Ureter (tissue), 1 donor: ENCODE results near the gene EEF1AKMT2. TPM values are rescaled to one million over a fixed set of nuclear protein-coding genes. Genes with fewer than 3 reads are reported as not detected.

Experiments used
- DNase-seq: peaks from one replicate; pipeline ENCODE4 v3.0.0-alpha.2; 2020; ENCODE audit warnings: low spot score
- total RNA-seq: library from RNA; stranded (reverse); gene quantifications from one replicate; pipeline ENCODE4 v1.2.4, GENCODE V29; 2023
- donor health status: DM: yes; HTN: yes; CAD: no.

EEF1AKMT2 gene
- total RNA-seq, 1 donor from 2014 or later: 23.3 TPM

- no peak for DNase-seq
Observed at GRCh38 chr10:124737708-124738107, 54.0 kb downstream of the EEF1AKMT2 start.

- DNase-seq: no peak
Observed at GRCh38 chr10:124737221-124737620, 54.5 kb downstream of the EEF1AKMT2 start.

DNA sequence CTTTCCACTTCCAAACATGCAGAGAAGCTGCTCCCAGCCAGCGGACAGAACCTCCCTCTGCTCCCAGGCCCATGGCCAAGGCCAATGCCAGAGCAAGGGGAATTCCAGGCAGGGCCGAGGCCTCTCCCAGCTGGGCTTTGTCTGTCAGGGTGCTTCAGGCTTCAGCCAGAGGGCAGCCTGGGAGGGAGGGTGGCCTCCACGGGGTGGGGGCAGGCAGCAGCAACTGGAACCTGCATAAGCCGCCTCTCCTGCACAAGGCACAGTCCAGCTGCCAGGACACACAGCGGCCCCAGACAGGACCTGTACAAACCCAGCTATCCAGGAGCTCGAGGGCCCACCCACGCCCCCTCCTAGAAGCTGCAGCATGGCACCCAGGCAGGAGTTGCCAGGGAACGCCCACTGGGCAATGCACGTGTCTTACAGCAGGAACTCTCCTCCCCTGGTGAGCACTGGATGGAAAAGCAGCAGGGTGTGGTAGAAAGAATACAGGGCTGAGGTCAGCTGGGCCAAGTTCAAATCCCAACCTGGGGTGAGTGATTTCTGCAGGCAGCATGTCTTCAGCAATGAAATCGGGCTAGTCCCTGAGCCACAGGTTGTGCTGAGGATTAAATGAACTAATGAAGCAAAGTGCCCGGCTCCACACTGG lies 55.1 kb downstream of the EEF1AKMT2 start:
- peak; percentile 89 for DNase-seq

DNA sequence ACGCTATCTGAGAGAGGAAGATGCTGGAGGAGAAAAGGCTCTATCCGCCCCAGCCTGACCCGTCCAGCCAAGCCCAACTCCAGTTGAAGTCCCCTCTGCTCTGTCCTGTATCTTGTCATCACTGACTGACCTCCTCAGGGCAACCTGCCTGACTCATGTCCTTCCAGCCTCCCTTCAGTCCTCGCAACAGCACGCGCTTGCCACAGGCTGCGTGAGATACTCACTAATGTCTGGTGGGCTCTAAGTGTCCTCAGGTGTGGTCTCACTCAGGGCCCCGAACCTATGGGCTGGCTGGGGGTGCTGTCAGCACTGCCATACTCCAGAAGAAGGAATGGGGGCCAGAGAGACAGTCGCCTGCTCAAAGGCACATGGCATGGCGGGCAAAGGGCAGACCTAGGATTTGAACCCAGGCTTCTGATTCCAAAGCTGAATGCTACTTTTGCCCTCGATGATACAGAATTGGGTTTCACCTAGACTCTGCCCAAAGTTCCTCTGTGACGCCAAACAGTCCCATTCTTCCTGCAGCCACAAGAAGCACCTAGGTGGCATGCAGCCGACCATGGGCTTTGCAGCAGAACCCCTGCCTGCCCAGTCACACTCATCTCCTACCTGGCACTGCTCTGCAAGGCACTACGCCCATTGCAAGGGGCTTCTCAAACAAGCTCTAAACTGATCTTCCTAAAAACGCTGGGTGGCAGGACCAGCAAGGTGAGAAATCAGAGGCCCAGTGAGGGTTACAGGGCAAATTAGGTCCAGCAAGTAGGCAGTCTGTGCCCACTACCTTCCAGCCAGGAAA lies 56.0 kb downstream of the EEF1AKMT2 start:
- no peak for DNase-seq

DNA sequence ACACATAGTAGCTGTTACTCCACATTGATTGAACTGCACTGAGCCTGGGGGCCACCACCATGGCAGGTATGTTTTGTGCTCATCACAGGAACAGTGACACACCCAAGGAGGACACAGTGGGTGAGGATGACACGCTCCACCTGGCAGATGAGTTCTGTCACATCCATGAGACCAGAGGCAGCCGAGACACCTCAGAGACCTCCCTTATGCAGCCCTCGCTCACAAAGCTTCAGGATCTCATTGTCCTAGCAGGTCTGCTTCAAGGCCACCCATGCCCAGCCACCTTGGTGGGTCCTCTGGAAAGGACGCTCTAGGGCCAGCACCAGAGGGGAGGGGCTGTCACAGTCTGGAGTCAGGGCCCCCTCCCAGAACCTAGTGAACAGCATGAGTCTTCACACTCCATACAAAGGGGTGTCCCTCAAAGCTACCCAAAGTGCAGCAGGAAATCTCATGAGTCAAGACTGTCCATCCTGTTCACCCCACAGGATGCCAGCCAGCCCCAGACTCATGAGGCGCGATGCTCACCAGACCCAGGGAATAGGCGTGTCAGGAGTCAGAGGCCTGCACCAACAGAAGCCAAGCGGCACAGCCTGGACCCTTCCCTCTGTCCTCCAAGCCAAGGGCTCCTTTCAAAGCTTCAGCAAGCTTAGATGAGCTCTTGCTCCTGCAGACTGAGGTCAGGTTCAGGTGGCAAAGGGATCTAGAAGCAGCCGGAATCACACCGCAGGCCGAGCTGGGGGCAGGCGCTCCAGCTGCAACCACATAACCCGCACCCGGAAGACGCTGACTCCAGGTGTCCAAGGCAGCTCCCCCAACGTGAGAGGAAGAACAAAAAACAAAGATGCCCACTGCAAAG lies 57.1 kb downstream of the EEF1AKMT2 start:
- DNase-seq: no peak

DNA sequence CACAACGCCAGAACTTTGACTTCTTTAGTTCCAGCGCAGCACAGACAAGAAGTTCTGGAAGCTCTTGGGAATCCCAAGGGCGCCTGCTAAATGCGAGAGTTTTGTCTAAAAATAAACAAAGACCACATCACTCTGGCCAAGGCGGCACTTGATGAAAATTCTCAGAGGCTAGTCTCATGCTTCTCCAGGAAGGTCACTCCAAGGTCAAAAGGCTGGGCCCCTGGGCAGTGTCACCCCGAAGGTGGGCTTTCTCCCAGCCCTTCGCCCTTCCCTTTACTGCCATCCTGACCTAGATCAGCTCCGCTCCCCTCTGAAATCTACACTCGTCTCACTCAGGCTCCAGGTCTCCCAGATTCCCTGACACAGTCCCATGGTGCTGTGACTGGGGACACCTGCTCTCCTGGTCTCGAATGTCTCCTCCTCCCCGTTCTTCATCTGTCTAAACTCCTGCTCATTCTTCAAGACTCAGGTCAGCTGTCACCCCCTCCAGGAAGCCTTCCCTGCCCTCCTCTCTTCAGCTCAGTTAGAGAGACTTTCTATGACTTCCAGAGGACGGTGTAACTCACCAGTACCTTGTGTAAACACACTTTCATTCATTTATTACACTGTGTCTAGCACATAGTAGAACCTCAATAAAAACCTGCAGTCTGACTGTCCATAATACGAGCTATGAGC lies 58.0 kb downstream of the EEF1AKMT2 start:
- no peak for DNase-seq

- DNase-seq: peak; percentile 74
Observed at GRCh38 chr10:124732931-124733570, 58.6 kb downstream of the EEF1AKMT2 start.

- DNase-seq: peak; percentile 36
Observed at GRCh38 chr10:124731551-124731950, 60.1 kb downstream of the EEF1AKMT2 start.

DNA sequence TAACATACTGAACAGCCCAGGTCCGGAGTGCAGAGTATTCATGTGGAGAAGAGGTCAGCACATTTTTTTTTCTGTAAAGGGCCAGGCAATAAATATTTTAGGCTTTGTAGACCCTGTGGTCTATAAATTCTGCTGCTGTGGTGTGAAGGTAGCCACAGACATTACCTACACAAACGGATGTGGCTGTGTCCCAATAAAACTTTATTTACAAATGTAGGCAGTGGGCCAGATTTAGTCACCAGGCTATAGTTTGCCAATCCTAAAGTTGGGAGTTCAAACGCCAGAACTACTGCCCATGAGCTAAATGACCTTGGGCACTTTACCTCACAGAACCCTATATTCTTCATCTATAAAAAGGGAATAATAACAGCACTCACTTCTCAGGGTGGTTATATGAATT lies 60.9 kb downstream of the EEF1AKMT2 start:
- DNase-seq: peak; percentile 18

DNA sequence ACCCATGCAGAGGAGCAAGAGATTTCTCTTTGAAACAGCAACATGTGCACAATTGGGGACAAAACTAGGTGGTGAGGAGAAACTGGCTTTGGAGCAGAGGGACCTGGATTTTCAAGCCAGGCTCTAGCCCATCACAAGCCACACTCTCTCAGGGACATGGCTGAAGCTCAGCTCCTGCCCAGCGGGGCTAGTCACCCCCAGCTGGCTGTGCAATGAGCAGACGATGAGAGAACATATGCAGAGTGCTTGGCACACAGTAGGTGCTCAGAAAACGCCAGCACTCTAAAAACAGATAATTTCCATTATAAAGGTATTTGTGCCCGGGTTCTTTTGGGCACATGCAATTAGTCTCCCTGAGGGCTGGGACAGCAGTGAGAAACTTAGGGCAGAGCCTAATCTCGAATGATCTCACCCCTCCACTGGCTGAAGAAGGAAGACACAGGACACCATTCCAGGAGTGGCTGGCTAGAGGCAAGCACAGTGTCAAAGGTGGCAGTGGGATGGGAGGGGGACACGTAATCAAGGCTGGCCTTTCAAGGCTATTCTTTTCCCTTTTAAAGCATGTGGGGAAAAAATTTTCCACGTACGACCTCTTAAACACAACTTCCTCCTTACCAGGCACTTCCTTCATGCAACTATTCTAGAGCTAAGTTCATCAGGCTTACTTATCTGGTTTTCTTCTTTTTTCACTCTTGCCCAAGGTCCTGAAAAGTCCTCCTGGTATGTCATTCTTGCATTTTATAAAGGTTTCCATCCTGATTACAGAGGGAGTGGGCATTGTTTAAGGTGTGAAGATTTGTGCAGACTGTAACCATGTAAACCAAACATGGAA lies 62.6 kb downstream of the EEF1AKMT2 start:
- no peak for DNase-seq

- no peak for DNase-seq
Observed at GRCh38 chr10:124728071-124728829, 63.4 kb downstream of the EEF1AKMT2 start.

DNA sequence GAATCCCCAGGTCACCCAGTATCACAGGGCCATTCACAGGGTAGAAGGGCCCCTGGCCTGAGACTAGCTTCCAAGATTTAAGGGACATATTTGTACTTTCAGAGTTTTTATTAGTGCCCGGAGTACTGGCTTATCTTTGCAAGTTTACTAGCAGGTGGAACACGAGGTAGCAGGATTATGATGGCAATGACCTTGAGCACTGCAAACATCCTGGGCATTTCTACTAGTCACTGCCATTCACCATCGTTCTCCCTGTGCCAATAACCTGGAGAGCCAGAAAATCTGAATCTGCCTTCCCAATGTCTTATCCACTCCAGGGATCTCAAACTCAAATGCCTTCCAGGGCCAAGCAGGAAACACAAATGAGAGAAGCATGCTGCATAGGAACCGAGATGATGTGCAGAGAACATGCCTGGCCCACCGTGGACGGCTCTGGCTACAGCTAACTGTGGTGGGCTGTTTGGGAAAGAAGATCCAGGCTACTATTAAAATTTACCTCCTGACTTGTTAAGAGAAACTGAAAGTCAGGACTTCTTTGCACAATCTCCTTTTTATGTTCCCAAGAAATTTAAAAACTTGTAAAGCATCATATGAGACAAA lies 64.2 kb downstream of the EEF1AKMT2 start:
- no peak for DNase-seq

- no peak for DNase-seq
Observed at GRCh38 chr10:124725791-124726190, 65.9 kb downstream of the EEF1AKMT2 start.

GRCh38 chr10:124725171-124725631 lies 66.5 kb downstream of the EEF1AKMT2 start:
- no peak for DNase-seq

GRCh38 chr10:124724279-124725027 lies 67.2 kb downstream of the EEF1AKMT2 start:
- DNase-seq: no peak

DNA sequence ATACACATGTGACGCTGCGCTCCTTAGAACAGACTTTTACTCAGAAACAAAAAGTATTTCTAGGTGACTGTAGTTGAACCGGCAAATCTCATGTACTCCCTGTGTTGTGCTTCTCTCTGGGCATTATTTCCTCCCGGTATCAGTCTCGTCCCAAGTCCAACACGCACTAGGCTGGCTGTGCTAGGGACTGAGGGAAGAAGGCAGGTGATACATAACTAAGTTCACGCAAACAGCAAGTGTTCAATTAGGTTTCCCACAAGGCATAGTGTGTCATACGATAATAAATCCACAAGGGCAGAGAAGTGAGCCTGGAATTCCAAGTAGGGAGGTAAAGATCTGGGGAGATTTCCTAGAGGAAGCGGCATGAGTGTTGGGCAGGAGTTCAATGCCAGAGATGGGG lies 67.9 kb downstream of the EEF1AKMT2 start:
- no peak for DNase-seq

DNA sequence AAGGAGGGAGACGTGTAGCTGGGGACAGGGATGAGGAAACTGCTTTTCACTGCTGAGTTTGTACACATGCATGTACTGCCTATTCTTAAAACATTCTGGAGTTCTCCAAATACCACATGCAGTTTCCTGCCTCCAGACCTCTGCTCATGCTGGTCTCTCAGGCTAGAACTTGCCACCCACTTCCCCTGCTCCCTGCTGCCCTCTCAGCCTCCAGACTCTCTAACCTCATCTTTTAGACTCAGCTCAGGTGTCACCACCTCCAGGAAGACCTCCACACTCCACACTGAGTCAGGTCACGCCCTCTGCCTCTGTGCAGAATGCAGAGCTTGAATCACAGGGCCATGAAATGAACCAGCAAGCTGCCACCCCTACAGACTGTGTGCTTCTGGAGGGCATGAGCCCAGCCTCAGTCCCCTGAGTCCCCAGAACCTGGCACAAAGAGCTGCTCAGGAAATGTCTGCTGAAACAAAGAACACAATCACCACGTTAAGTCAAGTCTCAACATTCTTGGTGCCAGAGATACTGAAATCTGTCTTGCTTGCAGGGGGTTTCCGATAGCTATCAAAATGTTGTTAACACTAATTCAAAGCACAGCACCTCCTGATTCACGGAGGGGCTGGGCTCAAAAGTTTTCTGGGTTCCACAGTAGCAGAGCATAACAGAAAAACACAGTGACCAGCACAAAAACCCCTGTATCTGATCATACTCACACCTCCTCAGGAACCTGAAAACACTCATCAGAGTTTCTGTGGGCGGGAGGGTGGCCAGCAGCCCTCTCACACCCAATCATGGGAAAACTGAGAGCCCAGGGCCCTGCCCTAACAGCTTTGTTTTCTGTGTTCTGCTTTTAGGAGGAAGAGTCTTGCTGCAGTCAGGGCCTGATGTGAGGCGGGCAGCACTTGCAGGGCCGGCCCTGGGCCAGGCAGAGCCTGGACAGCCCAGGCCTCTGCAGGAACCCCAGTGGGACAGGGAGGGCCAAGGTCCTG lies 68.6 kb downstream of the EEF1AKMT2 start:
- no peak for DNase-seq
